MCF 10A (cell line): ENCODE data around the gene ACACA. TPM values are rescaled to one million over a fixed set of nuclear protein-coding genes. Genes with fewer than 3 reads are reported as not detected.

ENCODE experiments used
- BruUV-seq: library from RNA; stranded (reverse); fragments of 400-500 nt; replicated peaks from 2 replicates; lab custom pipeline; 2021; lab: Mats Ljungman, UMichigan
- CTCF ChIA-PET: fragments of 300-600 bp; sonication (Branson Sonifier 250); formaldehyde crosslinking; extraction: SDS; loops from one replicate; lab custom pipeline; 2021; ENCODE audit warnings: antibody characterized with exemption, inconsistent platforms; lab: Yijun Ruan, JAX
- POLR2A ChIA-PET: fragments of 300-600, 350-650 bp; sonication (Branson Sonifier 250); formaldehyde crosslinking; extraction: SDS; loops from one replicate; lab custom pipeline; 2020; ENCODE audit warnings: antibody characterized with exemption, inconsistent platforms; lab: Yijun Ruan, JAX
- DNase-seq: peaks from one replicate; pipeline ENCODE4 v3.0.0-alpha.2; 2018; ENCODE audit not compliant: unreplicated experiment
- H3K27ac Mint-ChIP-seq: one replicate; pipeline ENCODE4 v1.8.0; 2022; ENCODE audit warnings: mild to moderate bottlenecking, low read depth, mixed read lengths; ENCODE audit not compliant: unreplicated experiment
- H3K27me3 Mint-ChIP-seq: one replicate; pipeline ENCODE4 v1.8.0; 2022; ENCODE audit warnings: mixed read lengths; ENCODE audit not compliant: insufficient read depth, unreplicated experiment
- H3K36me3 Mint-ChIP-seq: one replicate; pipeline ENCODE4 v1.8.0; 2022; ENCODE audit warnings: mild to moderate bottlenecking, moderate library complexity, mixed read lengths; ENCODE audit not compliant: insufficient read depth, unreplicated experiment
- H3K4me1 Mint-ChIP-seq: one replicate; pipeline ENCODE4 v1.8.0; 2022; ENCODE audit warnings: mixed read lengths; ENCODE audit not compliant: insufficient read depth, unreplicated experiment
- H3K4me3 Mint-ChIP-seq: one replicate; pipeline ENCODE4 v1.8.0; 2022; ENCODE audit warnings: mild to moderate bottlenecking, moderate library complexity, mixed read lengths; ENCODE audit not compliant: unreplicated experiment
- H3K9me3 Mint-ChIP-seq: one replicate; pipeline ENCODE4 v1.8.0; 2022; ENCODE audit warnings: mixed read lengths; ENCODE audit not compliant: unreplicated experiment
- intact Hi-C: fragments of 100-400 bp; cut with micrococcal nuclease; formaldehyde crosslinking; loops from 2 replicates; pipeline ENCODE4 v1.14.1; 2022
- total RNA-seq: library from RNA; stranded (reverse); gene quantifications from 2 replicates; pipeline ENCODE4 v1.2.3, GENCODE V29; 2022
- TF ChIP-seq, protein P1 (sequence below): fragments of 200-600 bp; IDR thresholded peaks from one replicate; pipeline ENCODE4 v1.8.0; 2022; ENCODE audit warnings: antibody characterized with exemption, mild to moderate bottlenecking; ENCODE audit not compliant: unreplicated experiment

Gene ACACA
- total RNA-seq, 1 experiment from 2014 or later, result 100 TPM

DNA sequence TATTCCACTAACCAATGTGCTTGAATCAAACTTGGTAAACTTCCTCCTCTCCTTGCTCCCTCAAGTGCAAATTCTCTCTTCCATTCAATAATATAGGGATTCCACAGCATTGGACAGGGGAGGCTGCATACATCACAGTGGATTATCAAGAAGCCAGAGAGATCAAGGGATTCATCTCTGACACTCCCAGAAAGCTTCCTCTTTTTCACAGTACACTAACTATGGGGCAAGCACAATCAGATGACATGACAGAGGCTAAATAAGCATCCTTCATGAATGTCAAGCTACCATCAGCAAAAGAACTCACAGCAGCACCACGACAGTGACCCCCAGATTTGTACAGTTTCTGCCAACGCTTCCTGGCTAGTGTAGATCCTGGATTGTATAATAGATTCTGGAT, 209.3 kb downstream of the ACACA start:
- DNase-seq, result no peak
- Mint-ChIP-seq H3K9me3 (no peaks in the 10 kb centered on the region), H3K27ac (no peak overlapping the region), H3K27me3 (no peaks in the 10 kb centered on the region), H3K36me3 (peaks cover 52% of the 10 kb centered on the region), H3K4me3 (no peak overlapping the region), H3K4me1 (peaks cover 5% of the 10 kb centered on the region)
- TF ChIP-seq, protein P1, sequence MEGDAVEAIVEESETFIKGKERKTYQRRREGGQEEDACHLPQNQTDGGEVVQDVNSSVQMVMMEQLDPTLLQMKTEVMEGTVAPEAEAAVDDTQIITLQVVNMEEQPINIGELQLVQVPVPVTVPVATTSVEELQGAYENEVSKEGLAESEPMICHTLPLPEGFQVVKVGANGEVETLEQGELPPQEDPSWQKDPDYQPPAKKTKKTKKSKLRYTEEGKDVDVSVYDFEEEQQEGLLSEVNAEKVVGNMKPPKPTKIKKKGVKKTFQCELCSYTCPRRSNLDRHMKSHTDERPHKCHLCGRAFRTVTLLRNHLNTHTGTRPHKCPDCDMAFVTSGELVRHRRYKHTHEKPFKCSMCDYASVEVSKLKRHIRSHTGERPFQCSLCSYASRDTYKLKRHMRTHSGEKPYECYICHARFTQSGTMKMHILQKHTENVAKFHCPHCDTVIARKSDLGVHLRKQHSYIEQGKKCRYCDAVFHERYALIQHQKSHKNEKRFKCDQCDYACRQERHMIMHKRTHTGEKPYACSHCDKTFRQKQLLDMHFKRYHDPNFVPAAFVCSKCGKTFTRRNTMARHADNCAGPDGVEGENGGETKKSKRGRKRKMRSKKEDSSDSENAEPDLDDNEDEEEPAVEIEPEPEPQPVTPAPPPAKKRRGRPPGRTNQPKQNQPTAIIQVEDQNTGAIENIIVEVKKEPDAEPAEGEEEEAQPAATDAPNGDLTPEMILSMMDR, result no peak
- POLR2A ChIA-PET, result interaction anchor here (1.0 to 1.1 kb wide), 2 partner anchors 9 kb away, joined by 4 to 5 read pairs; no protein-coding TSS in a partner anchor
- no TSS peak for BruUV-seq
- intact Hi-C loops, result no loop called here
- CTCF ChIA-PET, result no interaction called here

DNA sequence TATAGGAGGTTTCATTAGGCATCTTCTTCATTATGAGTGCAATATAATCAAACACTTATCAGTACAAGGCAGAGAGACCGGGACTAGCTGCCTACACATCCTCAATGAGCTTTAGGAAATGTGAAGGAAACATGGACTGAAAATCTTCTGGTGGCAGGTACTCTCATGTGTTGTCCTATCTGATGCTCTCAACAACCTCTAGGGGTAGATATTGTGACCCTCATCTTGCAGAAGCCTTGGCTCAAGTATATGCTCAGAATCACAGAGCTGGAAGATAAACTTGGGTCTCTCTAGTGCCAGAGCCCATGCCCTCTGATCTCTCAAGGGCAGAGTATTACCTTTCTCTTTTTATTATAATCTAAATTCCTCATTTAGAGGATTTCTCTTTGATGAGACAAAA, 212.4 kb downstream of the ACACA start:
- peaks cover 60% of the 10 kb centered on the region for H3K36me3 Mint-ChIP-seq
- TF ChIP-seq, protein P1, result no peak
- ChIA-PET CTCF (interaction anchor here (0.6 kb wide), 1 partner anchor 204 kb away, joined by 4 read pairs; no protein-coding TSS in a partner anchor), POLR2A (interaction anchor here (0.6 kb wide), 2 partner anchors 28 to 117 kb away, joined by 3 read pairs; no protein-coding TSS in a partner anchor)
- H3K4me3 Mint-ChIP-seq, result no peak overlapping the region
- H3K4me1 Mint-ChIP-seq, result peaks cover 5% of the 10 kb centered on the region
- H3K27ac Mint-ChIP-seq, result no peak overlapping the region
- no TSS peak for BruUV-seq
- no peaks in the 10 kb centered on the region for H3K27me3 Mint-ChIP-seq
- DNase-seq, result no peak
- H3K9me3 Mint-ChIP-seq, result no peaks in the 10 kb centered on the region
- intact Hi-C loops, result no loop called here

DNA sequence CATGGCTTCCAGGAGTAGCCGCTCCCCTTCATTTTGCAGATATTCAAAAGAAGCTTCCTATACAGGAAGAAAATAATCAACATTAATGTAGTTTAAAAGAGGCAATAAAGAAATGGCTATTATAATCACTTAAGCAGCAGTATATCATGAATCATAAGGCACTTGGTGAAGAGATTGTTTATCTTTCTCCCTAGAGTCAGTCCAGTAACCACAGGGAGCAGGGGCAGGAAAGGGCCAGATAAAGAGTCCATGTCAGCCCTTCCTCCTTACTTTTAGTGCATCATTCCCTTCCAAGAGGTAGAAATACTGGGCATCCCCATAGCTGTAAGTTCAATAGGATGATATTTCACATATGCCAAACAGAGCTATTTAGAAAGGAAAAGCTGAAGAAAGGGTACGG, 215.4 kb downstream of the ACACA start:
- Mint-ChIP-seq H3K4me1 (no peaks in the 10 kb centered on the region), H3K9me3 (no peaks in the 10 kb centered on the region), H3K4me3 (no peak overlapping the region), H3K36me3 (peaks cover 73% of the 10 kb centered on the region), H3K27me3 (no peaks in the 10 kb centered on the region), H3K27ac (no peak overlapping the region)
- DNase-seq, result no peak
- no TSS peak for BruUV-seq
- POLR2A ChIA-PET, result interaction anchor here (1.2 kb wide), 1 partner anchor 9 kb away, joined by 3 read pairs; no protein-coding TSS in a partner anchor
- TF ChIP-seq, protein P1, result no peak
- CTCF ChIA-PET, result interaction anchor here (0.9 kb wide), 1 partner anchor 80 kb away, joined by 5 read pairs; no protein-coding TSS in a partner anchor
- intact Hi-C loops, result no loop called here

DNA sequence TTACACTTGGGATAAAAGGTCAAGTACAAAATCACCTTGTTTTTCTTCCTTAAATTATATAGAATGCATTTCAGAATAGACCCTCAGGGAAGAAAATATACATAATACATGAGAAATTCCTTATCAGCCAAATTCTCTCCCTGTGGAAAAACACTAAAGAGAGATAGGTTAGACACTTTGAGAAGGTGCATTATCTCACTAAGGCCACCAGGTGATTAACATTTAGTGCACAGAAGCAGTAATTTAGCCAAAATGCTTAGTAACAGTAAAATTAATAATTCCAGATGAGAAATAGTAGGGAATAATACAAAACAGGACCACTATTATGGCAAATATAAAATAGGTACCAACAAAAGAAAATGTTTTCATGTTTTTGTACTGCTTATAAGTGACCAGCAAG, 216.1 kb downstream of the ACACA start:
- ChIA-PET POLR2A (interaction anchor here (0.5 to 1.2 kb wide), 2 partner anchors 8 to 208 kb away, joined by 3 read pairs; no protein-coding TSS in a partner anchor), CTCF (interaction anchor here (0.6 to 0.9 kb wide), 2 partner anchors 80 to 1577 kb away, joined by 5 to 6 read pairs; no protein-coding TSS in a partner anchor)
- H3K27ac Mint-ChIP-seq, result no peak overlapping the region
- H3K4me1 Mint-ChIP-seq, result no peaks in the 10 kb centered on the region
- BruUV-seq, result no TSS peak
- no peaks in the 10 kb centered on the region for H3K9me3 Mint-ChIP-seq
- no peak overlapping the region for H3K4me3 Mint-ChIP-seq
- no peaks in the 10 kb centered on the region for H3K27me3 Mint-ChIP-seq
- H3K36me3 Mint-ChIP-seq, result peaks cover 81% of the 10 kb centered on the region
- intact Hi-C loops, result no loop called here
- TF ChIP-seq, protein P1, result no peak
- no peak for DNase-seq
